ENCODE measurements around the gene SLC6A5.

The SLC6A5 gene

GRCh38 chr11:20611445-20611844, 12.0 kb downstream of the SLC6A5 start:
- no peaks in the 10 kb centered on the region for H3K9me3 Mint-ChIP-seq
- H3K27me3 Mint-ChIP-seq (ENCODE audit: low read depth): peaks cover 70% of the 10 kb centered on the region
- peaks cover 5% of the 10 kb centered on the region for H3K4me1 Mint-ChIP-seq
- H3K4me3 Mint-ChIP-seq: no peak overlapping the region
- H3K36me3 Mint-ChIP-seq (ENCODE audit: low read depth): no peaks in the 10 kb centered on the region
- TF ChIP-seq CTCF (IDR thresholded peaks at IDR 0.05; ENCODE audit: unreplicated experiment in 3 of 3): no peak
- H3K27ac Mint-ChIP-seq: no peak overlapping the region

GRCh38 chr11:20611892-20612291, 12.5 kb downstream of the SLC6A5 start:
- H3K4me3 Mint-ChIP-seq: no peak overlapping the region
- H3K27me3 Mint-ChIP-seq (ENCODE audit: low read depth): peaks cover 73% of the 10 kb centered on the region
- H3K27ac Mint-ChIP-seq: no peak overlapping the region
- no peak for TF ChIP-seq CTCF (IDR thresholded peaks at IDR 0.05; ENCODE audit: unreplicated experiment in 3 of 3)
- H3K36me3 Mint-ChIP-seq (ENCODE audit: low read depth): no peaks in the 10 kb centered on the region
- H3K4me1 Mint-ChIP-seq: peaks cover 6% of the 10 kb centered on the region
- H3K9me3 Mint-ChIP-seq: no peaks in the 10 kb centered on the region

GRCh38 chr11:20612416-20612815, 13.0 kb downstream of the SLC6A5 start:
- H3K36me3 Mint-ChIP-seq (ENCODE audit: low read depth): no peaks in the 10 kb centered on the region
- peaks cover 11% of the 10 kb centered on the region for H3K4me1 Mint-ChIP-seq
- H3K4me3 Mint-ChIP-seq: no peak overlapping the region
- no peak overlapping the region for H3K27ac Mint-ChIP-seq
- peaks cover 70% of the 10 kb centered on the region for H3K27me3 Mint-ChIP-seq (ENCODE audit: low read depth)
- TF ChIP-seq CTCF (IDR thresholded peaks at IDR 0.05; ENCODE audit: unreplicated experiment in 3 of 3): no peak
- no peaks in the 10 kb centered on the region for H3K9me3 Mint-ChIP-seq

GRCh38 chr11:20616920-20617319, 17.5 kb downstream of the SLC6A5 start:
- Mint-ChIP-seq H3K4me1 (peaks cover 10% of the 10 kb centered on the region), H3K36me3 (ENCODE audit: low read depth) (no peaks in the 10 kb centered on the region), H3K27me3 (ENCODE audit: low read depth) (peaks cover 41% of the 10 kb centered on the region), H3K27ac (no peak overlapping the region), H3K9me3 (no peaks in the 10 kb centered on the region), H3K4me3 (no peak overlapping the region)
- no peak for TF ChIP-seq CTCF (IDR thresholded peaks at IDR 0.05; ENCODE audit: unreplicated experiment in 3 of 3)

GRCh38 chr11:20617346-20618005, 18.1 kb downstream of the SLC6A5 start:
- Mint-ChIP-seq H3K27me3 (ENCODE audit: low read depth) (peaks cover 37% of the 10 kb centered on the region), H3K4me3 (no peak overlapping the region), H3K9me3 (no peaks in the 10 kb centered on the region), H3K27ac (no peak overlapping the region), H3K4me1 (peaks cover 10% of the 10 kb centered on the region), H3K36me3 (ENCODE audit: low read depth) (no peaks in the 10 kb centered on the region)
- no peak for TF ChIP-seq CTCF (IDR thresholded peaks at IDR 0.05; ENCODE audit: unreplicated experiment in 3 of 3)

GRCh38 chr11:20618083-20618482, 18.7 kb downstream of the SLC6A5 start:
- peaks cover 36% of the 10 kb centered on the region for H3K27me3 Mint-ChIP-seq (ENCODE audit: low read depth)
- no peak overlapping the region for H3K4me3 Mint-ChIP-seq
- H3K4me1 Mint-ChIP-seq: peaks cover 10% of the 10 kb centered on the region
- H3K36me3 Mint-ChIP-seq (ENCODE audit: low read depth): no peaks in the 10 kb centered on the region
- no peak overlapping the region for H3K27ac Mint-ChIP-seq
- no peaks in the 10 kb centered on the region for H3K9me3 Mint-ChIP-seq
- no peak for TF ChIP-seq CTCF (IDR thresholded peaks at IDR 0.05; ENCODE audit: unreplicated experiment in 3 of 3)
